Kidney epithelial cell (primary cell): Measurements from ENCODE around the gene ANKFY1. TPM values are rescaled to one million over a fixed set of nuclear protein-coding genes. Genes with fewer than 3 reads are reported as not detected.

ENCODE experiments used
- DNase-seq: peaks from one replicate; pipeline ENCODE4 v3.0.0-alpha.2; 2010; ENCODE audit warnings: low read depth
- H3K27me3 ChIP-seq: 2 replicates; pipeline ENCODE4 v1.6.0; 2011; ENCODE audit warnings: low read length; ENCODE audit not compliant: control insufficient read depth, insufficient read depth
- H3K36me3 ChIP-seq: 2 replicates; pipeline ENCODE4 v1.5.1; 2011; ENCODE audit warnings: low read length; ENCODE audit not compliant: control insufficient read depth, insufficient read depth
- H3K4me3 ChIP-seq: 2 replicates; pipeline ENCODE4 v1.5.1; 2011; ENCODE audit warnings: low read depth, mild to moderate bottlenecking, control low read depth, low read length
- total RNA-seq: library from RNA; depleted of rRNA; stranded (reverse); fragments of >200 nt; gene quantifications from 2 replicates; pipeline ENCODE4 v1.2.3, GENCODE V29; 2015
- TF ChIP-seq, protein P1 (sequence below): IDR thresholded peaks from 2 replicates; pipeline ENCODE4 v1.5.1; 2011; ENCODE audit warnings: mild to moderate bottlenecking, moderate library complexity, low read length, control low read depth, inconsistent platforms; ENCODE audit not compliant: insufficient read depth, poor library complexity, severe bottlenecking

ANKFY1 gene
- total RNA-seq, 1 donor from 2014 or later, result 39.4 TPM

DNA sequence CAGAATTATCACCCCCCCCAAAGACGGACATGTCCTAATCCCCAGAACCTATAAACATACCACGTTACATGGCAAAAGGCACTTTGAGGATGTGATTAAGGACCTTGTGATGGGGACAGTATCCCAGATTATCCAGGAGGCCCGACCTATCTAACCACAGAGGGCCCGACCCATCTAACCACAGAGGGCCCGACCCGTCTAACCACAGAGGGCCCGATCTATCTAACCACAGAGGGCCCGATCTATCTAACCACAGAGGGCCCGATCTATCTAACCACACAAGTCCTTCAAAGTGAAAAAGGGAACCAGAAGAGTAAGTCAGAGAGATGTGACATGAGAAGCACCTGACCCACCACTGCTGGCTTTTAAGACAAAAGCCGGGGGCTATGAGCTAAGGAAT, 56.8 kb downstream of the ANKFY1 start:
- DNase-seq, result no peak

DNA sequence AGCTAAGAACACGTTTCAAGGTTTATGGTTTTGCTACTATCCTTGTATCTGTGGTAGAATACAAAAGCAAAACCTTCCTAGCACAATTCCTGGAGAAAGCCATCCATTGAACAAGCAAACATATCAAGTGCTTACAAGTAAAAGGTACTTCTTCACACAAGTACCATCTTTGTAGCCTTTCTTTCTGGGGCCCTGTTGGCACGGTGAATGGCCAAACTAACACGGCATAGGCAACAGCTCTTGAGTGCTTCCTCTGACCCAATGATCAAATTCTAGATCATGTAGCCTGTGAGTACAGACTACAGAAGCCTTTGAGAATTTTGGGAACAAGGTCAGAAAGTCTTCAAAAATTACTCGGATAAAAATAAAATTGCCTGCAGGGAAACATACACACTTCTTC, 57.9 kb downstream of the ANKFY1 start:
- Histone ChIP-seq H3K27me3 (no peaks in the 10 kb centered on the region), H3K4me3 (no peak overlapping the region), H3K36me3 (no peaks in the 10 kb centered on the region)
- TF ChIP-seq, protein P1, sequence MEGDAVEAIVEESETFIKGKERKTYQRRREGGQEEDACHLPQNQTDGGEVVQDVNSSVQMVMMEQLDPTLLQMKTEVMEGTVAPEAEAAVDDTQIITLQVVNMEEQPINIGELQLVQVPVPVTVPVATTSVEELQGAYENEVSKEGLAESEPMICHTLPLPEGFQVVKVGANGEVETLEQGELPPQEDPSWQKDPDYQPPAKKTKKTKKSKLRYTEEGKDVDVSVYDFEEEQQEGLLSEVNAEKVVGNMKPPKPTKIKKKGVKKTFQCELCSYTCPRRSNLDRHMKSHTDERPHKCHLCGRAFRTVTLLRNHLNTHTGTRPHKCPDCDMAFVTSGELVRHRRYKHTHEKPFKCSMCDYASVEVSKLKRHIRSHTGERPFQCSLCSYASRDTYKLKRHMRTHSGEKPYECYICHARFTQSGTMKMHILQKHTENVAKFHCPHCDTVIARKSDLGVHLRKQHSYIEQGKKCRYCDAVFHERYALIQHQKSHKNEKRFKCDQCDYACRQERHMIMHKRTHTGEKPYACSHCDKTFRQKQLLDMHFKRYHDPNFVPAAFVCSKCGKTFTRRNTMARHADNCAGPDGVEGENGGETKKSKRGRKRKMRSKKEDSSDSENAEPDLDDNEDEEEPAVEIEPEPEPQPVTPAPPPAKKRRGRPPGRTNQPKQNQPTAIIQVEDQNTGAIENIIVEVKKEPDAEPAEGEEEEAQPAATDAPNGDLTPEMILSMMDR, result no peak
- DNase-seq, result no peak

More for the DNA sequence above, 56.8 kb downstream of the ANKFY1 start:
- TF ChIP-seq, protein P1, result no peak
- no peaks in the 10 kb centered on the region for H3K36me3 ChIP-seq
- H3K4me3 ChIP-seq, result no peak overlapping the region
- no peaks in the 10 kb centered on the region for H3K27me3 ChIP-seq

DNA sequence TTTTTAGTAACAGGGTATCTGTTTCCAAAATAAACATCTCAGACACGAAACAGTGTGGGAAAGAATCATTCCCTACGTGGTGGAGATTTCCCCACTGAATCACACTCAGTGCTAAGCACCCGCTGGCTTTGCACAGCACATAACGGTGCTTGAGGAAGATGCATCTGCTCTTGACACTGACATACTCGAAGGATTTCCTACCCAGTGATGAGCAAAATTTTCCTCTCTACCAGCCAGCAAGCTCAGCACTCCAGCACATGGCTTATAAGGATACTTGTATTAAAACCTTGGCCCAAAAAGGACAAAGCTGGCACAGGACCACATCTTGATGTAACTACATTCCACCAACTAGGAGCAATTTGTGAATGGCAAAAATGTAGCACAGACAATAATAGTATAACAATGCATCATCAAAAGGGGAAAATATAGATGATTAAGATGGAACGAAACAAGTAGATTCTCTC, 59.0 kb downstream of the ANKFY1 start:
- TF ChIP-seq, protein P1, result no peak
- Histone ChIP-seq H3K4me3 (no peak overlapping the region), H3K36me3 (no peaks in the 10 kb centered on the region), H3K27me3 (no peaks in the 10 kb centered on the region)
- no peak for DNase-seq

DNA sequence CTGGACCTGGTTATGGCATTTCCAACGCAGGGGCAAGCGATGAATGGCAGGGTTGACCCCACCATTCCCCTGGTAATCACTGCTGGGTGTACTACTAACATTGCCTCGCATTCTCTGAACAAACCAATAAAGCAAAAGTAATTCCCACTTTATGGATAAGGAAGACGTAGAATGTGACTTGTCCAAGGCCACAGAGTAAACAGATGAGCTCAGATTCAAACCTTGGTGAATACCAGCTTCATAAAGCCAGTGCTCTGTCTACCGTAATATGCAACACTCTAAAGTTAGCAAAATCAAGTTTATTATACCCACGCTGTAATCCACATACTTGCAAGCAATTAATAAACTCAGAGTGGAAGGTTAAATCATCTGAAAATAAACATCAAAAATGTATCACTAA, 59.6 kb downstream of the ANKFY1 start:
- Histone ChIP-seq H3K27me3 (no peaks in the 10 kb centered on the region), H3K4me3 (no peak overlapping the region), H3K36me3 (no peaks in the 10 kb centered on the region)
- TF ChIP-seq, protein P1, result no peak
- DNase-seq, result no peak

DNA sequence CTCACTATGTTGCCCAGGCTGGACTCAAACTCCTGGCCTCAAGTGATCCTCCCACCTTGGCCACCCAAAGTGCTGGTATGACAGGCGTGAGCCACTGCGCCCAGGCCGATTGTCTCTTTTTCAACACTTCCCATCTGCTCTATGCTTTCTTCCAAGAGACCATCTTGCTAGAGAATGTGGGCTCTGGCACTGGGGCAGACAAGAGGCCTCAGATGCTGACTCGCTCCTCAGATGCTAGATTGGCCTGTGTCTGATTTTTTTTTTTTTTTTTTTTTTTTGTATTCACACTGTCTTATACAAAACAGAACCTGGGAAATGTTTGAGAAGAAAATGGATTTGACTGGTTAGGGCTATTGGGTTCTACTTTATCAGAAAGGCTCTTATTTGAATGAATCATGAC, 62.6 kb downstream of the ANKFY1 start:
- no peak overlapping the region for H3K4me3 ChIP-seq
- DNase-seq, result no peak
- H3K27me3 ChIP-seq, result no peaks in the 10 kb centered on the region
- TF ChIP-seq, protein P1, result no peak
- H3K36me3 ChIP-seq, result no peaks in the 10 kb centered on the region

DNA sequence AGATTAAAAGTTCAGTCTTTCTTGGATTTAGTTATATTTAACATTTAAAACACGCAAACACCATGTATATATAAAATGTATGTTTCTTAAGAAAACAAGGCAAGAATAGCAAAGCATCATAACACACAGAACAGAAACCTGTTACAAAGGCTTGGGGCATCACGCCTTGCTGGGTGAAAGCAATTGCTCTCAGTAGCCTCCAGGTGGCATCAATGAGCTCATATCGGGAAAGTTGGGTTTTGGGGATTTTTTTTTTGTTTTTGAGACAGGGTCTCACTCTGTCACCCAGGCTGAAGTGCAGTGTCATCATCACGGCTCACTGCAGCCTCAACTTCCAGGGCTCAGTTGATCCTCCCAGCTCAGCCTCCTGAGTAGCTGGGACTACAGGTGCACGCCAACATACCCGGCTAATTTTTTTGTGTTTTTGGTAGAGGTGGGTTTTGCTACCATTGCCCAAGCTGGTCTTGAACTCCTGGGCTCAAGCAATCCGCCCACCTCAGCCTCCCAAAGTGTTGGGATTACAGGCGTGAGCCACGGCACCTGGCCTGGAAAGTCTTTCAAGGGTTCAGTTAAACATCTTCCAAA, 63.9 kb downstream of the ANKFY1 start:
- no peak for DNase-seq
- Histone ChIP-seq H3K27me3 (no peaks in the 10 kb centered on the region), H3K4me3 (no peak overlapping the region), H3K36me3 (peaks cover under 1% of the 10 kb centered on the region)
- TF ChIP-seq, protein P1, result peak; percentile 77
